HG02970 (cell line): Measurements from ENCODE around the gene NGDN.
A peak's percentile ranks its signal among the peaks of the same experiment; 100 is the strongest.
"Not testable (repeated sequence)": the region's sequence is repeated elsewhere in the genome, so short reads cannot be mapped to it uniquely, and the experiment has no call there.

ENCODE experiments used
- ATAC-seq: cut with Tn5 transposase; IDR thresholded peaks from one replicate; pipeline ENCODE4 v1.9.1; 2021; ENCODE audit warnings: mild to moderate bottlenecking, moderate library complexity, moderate number of reproducible peaks; ENCODE audit not compliant: unreplicated experiment, low FRiP score

NGDN gene, protein sequence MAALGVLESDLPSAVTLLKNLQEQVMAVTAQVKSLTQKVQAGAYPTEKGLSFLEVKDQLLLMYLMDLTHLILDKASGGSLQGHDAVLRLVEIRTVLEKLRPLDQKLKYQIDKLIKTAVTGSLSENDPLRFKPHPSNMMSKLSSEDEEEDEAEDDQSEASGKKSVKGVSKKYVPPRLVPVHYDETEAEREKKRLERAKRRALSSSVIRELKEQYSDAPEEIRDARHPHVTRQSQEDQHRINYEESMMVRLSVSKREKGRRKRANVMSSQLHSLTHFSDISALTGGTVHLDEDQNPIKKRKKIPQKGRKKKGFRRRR

GRCh38 chr14:23469127-23469905 lies at the start of gene NGDN:
TSS of gene NGDN (plus strand) at chr14:23469703. CDS start at chr14:23469716, 13 bp downstream.
- ATAC-seq = peak; percentile 94

DNA sequence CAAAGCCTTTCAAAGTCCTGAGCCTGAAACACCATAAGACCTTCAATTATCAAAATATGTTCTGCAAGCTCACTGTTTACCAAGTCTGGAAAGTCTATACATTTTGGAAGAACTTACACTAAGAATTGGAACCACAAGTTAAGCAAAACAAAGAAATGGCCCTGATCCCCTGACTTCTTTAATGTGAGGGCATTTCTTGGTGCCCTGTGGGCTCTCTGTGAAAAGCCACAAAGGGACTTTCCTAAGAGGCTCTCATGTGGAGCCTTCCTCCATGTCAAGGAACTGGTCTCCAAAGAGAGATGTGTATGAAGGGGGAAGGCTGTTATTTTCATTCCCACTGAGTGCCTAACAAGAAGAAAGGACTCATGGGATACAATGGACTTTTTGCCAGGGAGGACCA lies 47.9 kb upstream of the NGDN start:
- no peak for ATAC-seq

- no peak for ATAC-seq
Observed at GRCh38 chr14:23423657-23424056, 45.8 kb upstream of the NGDN start.

- ATAC-seq = no peak
Observed at GRCh38 chr14:23425169-23425568, 44.3 kb upstream of the NGDN start.

- not testable (repeated sequence) for ATAC-seq
Observed at GRCh38 chr14:23425798-23426197, 43.7 kb upstream of the NGDN start.

DNA sequence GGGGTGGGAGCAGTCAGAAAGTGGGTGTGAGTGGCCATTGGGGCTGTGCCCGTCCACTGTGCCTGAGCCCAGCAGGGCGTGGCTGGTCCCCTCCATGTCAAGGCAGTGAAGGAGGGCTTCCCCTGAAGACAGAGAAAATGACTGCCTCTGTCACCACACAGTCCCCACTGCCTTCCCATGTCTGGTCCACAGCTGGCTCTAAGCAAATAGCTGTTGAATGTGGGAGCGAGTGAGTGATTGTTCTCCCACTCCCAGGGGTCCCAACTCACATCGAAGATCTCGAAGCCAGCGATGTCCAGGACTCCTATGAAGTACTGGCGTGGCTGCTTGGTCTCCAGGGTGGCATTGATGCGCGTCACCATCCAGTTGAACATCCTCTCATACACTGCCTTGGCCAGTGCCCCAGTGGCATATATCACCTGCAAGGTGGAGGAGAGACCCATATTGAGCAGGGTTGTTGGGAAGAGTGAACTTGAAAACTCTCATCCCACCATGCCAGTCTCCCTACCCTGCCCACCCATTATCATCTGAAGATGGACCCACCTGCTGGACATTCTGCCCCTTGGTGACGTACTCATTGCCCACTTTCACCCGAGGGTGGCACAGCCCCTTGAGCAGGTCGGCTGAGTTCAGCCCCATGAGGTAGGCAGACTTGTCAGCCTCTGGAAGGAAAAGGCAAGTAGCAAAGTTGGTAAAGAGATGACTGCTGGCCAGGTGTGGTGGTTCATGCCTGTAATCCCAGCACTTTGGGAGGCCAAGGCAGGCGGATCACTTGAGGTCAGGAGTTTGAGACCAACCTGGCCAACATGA lies 40.6 kb upstream of the NGDN start:
- no peak for ATAC-seq

- no peak for ATAC-seq
Observed at GRCh38 chr14:23430016-23430722, 39.3 kb upstream of the NGDN start.

DNA sequence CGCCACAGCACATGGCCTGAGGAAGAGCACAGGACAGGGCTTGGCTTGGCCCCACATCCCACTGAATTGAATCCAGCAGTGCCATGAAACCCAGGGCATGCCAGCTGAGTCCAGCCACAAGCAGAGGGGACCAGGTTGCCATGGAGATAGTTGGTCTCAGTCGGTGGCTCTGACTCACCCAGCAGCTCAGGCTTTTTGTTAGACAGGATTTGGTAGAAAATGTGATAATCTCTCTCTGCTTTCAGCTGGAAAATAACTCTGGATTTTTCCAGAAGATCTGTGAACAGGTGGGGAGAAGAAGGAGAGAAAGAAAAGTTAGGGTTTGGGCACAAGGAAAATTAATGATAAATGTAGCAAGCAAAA lies 38.8 kb upstream of the NGDN start:
- no peak for ATAC-seq

DNA sequence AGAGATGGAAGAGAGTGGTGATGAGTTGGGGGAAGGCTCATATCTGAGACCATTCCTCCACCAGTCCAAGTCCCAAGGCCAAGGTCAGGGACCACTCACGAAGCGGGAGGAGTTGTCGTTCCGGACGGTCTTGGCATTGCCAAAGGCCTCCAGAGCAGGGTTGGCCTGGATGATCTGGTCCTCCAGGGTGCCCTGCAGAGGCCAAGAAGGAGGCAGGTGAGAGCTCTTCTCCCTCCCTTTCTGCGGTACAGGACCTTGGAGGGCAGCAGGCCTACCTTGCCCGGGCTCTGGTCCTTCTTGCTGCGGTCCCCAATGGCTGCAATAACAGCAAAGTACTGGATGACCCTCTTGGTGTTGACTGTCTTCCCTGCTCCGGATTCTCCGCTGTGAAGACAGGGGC lies 38.0 kb upstream of the NGDN start:
- ATAC-seq = no peak

DNA sequence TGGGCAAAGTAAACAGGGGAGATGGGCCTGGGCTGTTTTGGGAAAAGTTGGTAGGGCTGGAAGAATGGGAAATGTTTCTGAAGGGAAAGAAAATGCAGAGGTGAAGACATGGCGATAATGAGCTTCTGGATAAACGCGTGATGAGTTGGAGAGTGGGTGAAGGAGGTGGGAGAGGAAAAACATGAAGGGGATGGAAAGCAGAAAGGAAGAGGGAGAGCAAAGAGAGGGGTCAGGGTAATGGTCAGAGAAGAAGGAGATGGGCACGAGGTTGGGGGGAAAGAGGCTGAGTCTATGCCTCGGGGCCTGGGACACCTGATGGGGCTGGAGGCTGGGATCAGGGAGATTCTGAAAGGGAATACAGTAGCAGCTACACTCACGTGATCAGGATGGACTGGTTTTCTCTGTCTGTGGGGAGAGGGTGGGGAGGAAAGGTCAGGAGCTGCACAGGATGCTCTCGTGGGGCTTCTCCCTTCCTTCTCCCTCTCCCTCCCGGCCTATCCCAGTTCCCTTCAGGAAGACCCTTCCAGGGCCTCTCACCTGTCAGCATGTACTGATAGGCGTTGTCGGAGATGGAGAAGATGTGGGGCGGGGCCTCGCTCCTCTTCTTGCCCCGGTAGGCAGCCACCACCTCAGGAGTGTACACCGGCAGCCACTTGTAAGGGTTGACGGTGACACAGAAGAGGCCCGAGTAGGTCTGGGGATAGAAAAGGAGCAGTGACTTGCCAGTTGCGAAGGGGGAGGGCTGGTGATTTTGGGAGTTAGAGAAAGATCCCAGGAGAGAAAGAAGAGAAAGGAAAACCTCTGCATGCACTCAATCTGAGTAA lies 37.2 kb upstream of the NGDN start:
- no peak for ATAC-seq

- no peak for ATAC-seq
Observed at GRCh38 chr14:23432946-23433345, 36.6 kb upstream of the NGDN start.

GRCh38 chr14:23433457-23433856 lies 36.0 kb upstream of the NGDN start:
- no peak for ATAC-seq

GRCh38 chr14:23434488-23435222 lies 34.8 kb upstream of the NGDN start:
- ATAC-seq = no peak

DNA sequence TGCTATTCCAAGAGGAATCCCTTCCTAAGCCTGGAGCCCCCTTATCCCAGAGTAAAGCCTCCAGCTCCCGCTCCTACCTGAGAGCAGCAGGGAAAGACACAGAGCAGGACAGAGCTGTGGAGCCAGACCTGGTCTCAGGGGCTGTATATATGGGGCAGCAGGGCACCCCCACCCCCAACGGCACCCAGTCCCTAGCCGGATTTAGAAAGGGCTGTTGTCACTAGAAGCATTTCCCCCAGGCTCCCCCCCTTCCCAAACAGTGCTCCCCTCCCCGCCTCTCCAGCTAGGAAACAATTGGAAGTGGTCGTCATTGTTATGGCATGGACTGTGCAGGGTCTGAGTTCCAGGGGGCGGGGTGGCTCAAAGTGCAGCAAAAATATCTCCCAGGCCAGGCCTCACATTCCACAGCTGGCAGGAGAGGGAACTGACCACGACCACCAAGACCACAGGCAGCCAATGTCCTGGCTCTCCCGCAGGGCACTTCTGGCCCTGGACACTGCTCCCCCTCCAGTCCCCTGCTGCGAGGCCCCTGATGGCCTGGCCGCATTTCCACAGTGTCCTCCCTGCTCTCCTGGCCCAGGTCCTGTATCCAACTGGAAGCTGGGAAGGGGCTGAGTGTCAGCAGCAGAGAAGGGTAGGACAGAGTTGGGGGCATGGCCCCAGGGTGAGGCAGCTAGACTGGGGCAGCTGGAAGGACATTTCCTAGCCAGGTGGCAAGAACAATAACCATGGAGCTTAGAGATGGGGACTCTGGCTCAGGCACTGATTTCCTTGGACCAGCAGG lies 33.8 kb upstream of the NGDN start, which contains the start of gene MYH7:
Gene MYH7 (minus strand): TSS at position 118 of the 784 bp plus-strand sequence. CDS start 1,928 bp downstream, outside the sequence.
- no peak for ATAC-seq

GRCh38 chr14:23436327-23437132 lies 33.0 kb upstream of the NGDN start:
- no peak for ATAC-seq

- ATAC-seq = no peak
Observed at GRCh38 chr14:23437133-23438100, 32.1 kb upstream of the NGDN start.
